Adrenal gland (tissue), 12 donors: ENCODE results near the gene ANO7. TPM values are rescaled to one million over a fixed set of nuclear protein-coding genes. Genes with fewer than 3 reads are reported as not detected.
A peak's percentile ranks its signal among the peaks of the same experiment; 100 is the strongest.

Source experiments
- DNase-seq, 7 donors: peaks; one replicate each; pipeline ENCODE4 v3.0.0-alpha.2; 2019 to 2020
- H3K27ac ChIP-seq, 5 donors: fragments of 200-600 bp; sonication (generic) in 4 of 5; 1 replicate in 3 of 5; 2 replicates in 2 of 5; pipeline versions ENCODE4 v1.5.1 to v1.8.0; 2016 to 2020; ENCODE audit warnings: mild to moderate bottlenecking in 1 of 5
- H3K27me3 ChIP-seq: fragments of 200-600 bp; 2 replicates; pipeline ENCODE4 v1.8.0; 2021
- H3K36me3 ChIP-seq, 2 donors: fragments of 200-600 bp; replicated peaks in 1 of 2; 1 replicate in 1 of 2; 2 replicates in 1 of 2; pipeline versions ENCODE4 v1.5.1 to v1.8.0; 2018 to 2022
- H3K4me1 ChIP-seq, 2 donors: fragments of 200-600 bp; replicated peaks in 1 of 2; 1 replicate in 1 of 2; 2 replicates in 1 of 2; pipeline versions ENCODE4 v1.5.1 to v1.8.0; 2018 to 2021
- H3K4me3 ChIP-seq, 4 donors: fragments of 200-600 bp; sonication (generic) in 3 of 4; one replicate each; pipeline ENCODE4 v1.5.1; 2016 to 2018
- H3K9me3 ChIP-seq, 3 donors: fragments of 200-600 bp; sonication (generic) in 1 of 3; replicated peaks in 1 of 3; 1 replicate in 2 of 3; 2 replicates in 1 of 3; pipeline versions ENCODE4 v1.5.1 to v1.8.0; 2016 to 2021
- POLR2A ChIP-seq, 2 donors: fragments of 450-650 bp; IDR thresholded peaks; one replicate each; pipeline ENCODE4 v1.6.1; 2017; ENCODE audit warnings: antibody characterized with exemption in 2 of 2, mild to moderate bottlenecking in 2 of 2, moderate library complexity in 1 of 2
- WGBS, 4 donors: extraction: QIAGEN DNeasy Blood & Tissue Kit in 2 of 4; methylation state at CpG; one replicate each; pipeline versions ENCODE4 v1.1.5 to v1.1.7; 2013 to 2017; 5-methylcytosine and 5-hydroxymethylcytosine counted together
- intact Hi-C, 2 donors: fragments of 100-400 bp; cut with DNase I; formaldehyde crosslinking; loops; one replicate each; pipeline versions ENCODE4 v1.14.1 to v1.15.0; 2022 to 2023
- polyA plus RNA-seq, 3 donors: library from polyadenylated mRNA; stranded (reverse); fragments of 200-250 nt in 2 of 3; fragments of 350-450 nt in 1 of 3; fragmentation: Illumina TruSeq in 1 of 3; extraction: RNeasy Lipid Tissue Mini Kit (QIAGEN cat#74804) in 1 of 3; gene quantifications; one replicate each; pipeline ENCODE4 v1.2.3, GENCODE V29; 2013 to 2014
- total RNA-seq, 9 donors: library from RNA; depleted of rRNA in 4 of 9; stranded (reverse); fragments of >200 nt in 4 of 9; fragments of 120-200 nt in 1 of 9; fragmentation: NEBNext Ultra II Directional in 1 of 9; extraction: Animal tissue kit (Norgen Biotek cat#: 25700) in 1 of 9; gene quantifications; one replicate each; pipeline versions ENCODE4 v1.1.0 to v1.2.4, GENCODE V29; 2013 to 2023
- TF ChIP-seq, protein P1 (sequence below), 6 experiments: fragments of 450-650 bp in 4 of 6; fragments of 200-600 bp in 2 of 6; sonication (generic) in 1 of 6; IDR thresholded peaks; 1 replicate in 5 of 6; 2 replicates in 1 of 6; pipeline versions ENCODE4 v1.5.1 to v1.8.0; 2016 to 2021; ENCODE audit warnings: antibody characterized with exemption in 6 of 6, mild to moderate bottlenecking in 2 of 6, moderate library complexity in 1 of 6
- donor health status: healthy with polysubstance abuse.
- donor health status: Bipolar disorder and iron deficiency.
- donor health status: DM: yes; HTN: yes; CAD: no.
- donor health status: DM: no; HTN: no; CAD: no.
- donor health status: DM: no; HTN: no; CAD: no.
- donor health status: DM: yes; HTN: yes; CAD: no.

The ANO7 gene
- total and polyA plus RNA-seq, 12 donors: 0.48 to 5.1 (median 1.8) TPM

GRCh38 chr2:241263061-241263460, 74.6 kb downstream of the ANO7 start:
- no peak overlapping the region for H3K27ac ChIP-seq
- intact Hi-C loops: loop anchor here in 1 of 2 donors (10.0 kb wide), 1 partner anchor 62 kb away; no protein-coding TSS in a partner anchor
- no peaks in the 10 kb centered on the region for H3K9me3 ChIP-seq
- 87 to 90% (median 89%) methylated on average over 7 of the region's 7 CpGs for WGBS, 4 donors
- no peak overlapping the region for H3K4me3 ChIP-seq
- no peaks in the 10 kb centered on the region for H3K27me3 ChIP-seq
- DNase-seq: peak in 1 of 7 donors; percentile 41
- peaks cover 0 to 99% of the 10 kb centered on the region in 2 donors for H3K36me3 ChIP-seq
- TF ChIP-seq, protein P1, sequence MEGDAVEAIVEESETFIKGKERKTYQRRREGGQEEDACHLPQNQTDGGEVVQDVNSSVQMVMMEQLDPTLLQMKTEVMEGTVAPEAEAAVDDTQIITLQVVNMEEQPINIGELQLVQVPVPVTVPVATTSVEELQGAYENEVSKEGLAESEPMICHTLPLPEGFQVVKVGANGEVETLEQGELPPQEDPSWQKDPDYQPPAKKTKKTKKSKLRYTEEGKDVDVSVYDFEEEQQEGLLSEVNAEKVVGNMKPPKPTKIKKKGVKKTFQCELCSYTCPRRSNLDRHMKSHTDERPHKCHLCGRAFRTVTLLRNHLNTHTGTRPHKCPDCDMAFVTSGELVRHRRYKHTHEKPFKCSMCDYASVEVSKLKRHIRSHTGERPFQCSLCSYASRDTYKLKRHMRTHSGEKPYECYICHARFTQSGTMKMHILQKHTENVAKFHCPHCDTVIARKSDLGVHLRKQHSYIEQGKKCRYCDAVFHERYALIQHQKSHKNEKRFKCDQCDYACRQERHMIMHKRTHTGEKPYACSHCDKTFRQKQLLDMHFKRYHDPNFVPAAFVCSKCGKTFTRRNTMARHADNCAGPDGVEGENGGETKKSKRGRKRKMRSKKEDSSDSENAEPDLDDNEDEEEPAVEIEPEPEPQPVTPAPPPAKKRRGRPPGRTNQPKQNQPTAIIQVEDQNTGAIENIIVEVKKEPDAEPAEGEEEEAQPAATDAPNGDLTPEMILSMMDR (IDR thresholded peaks at IDR 0.05): no peak
- TF ChIP-seq POLR2A (IDR thresholded peaks at IDR 0.05): no peak
- H3K4me1 ChIP-seq: peaks cover under 1 to 17% of the 10 kb centered on the region in 2 donors

- Histone ChIP-seq H3K9me3 (no peaks in the 10 kb centered on the region), H3K36me3 (peaks cover 0 to 79% of the 10 kb centered on the region in 2 donors), H3K27me3 (no peaks in the 10 kb centered on the region), H3K27ac (no peak overlapping the region), H3K4me1 (peaks cover 17 to 39% of the 10 kb centered on the region in 2 donors), H3K4me3 (no peak overlapping the region)
- DNase-seq: peak in 1 of 7 donors; percentile 31
- TF ChIP-seq POLR2A (IDR thresholded peaks at IDR 0.05): no peak
- intact Hi-C loops: loop anchor here in 1 of 2 donors (10.0 kb wide), 1 partner anchor 59 kb away; no protein-coding TSS in a partner anchor
- 93 to 98% (median 95%) methylated on average over 5 of the region's 5 CpGs for WGBS, 4 donors
Observed at GRCh38 chr2:241265506-241265905, 77.0 kb downstream of the ANO7 start.

DNA sequence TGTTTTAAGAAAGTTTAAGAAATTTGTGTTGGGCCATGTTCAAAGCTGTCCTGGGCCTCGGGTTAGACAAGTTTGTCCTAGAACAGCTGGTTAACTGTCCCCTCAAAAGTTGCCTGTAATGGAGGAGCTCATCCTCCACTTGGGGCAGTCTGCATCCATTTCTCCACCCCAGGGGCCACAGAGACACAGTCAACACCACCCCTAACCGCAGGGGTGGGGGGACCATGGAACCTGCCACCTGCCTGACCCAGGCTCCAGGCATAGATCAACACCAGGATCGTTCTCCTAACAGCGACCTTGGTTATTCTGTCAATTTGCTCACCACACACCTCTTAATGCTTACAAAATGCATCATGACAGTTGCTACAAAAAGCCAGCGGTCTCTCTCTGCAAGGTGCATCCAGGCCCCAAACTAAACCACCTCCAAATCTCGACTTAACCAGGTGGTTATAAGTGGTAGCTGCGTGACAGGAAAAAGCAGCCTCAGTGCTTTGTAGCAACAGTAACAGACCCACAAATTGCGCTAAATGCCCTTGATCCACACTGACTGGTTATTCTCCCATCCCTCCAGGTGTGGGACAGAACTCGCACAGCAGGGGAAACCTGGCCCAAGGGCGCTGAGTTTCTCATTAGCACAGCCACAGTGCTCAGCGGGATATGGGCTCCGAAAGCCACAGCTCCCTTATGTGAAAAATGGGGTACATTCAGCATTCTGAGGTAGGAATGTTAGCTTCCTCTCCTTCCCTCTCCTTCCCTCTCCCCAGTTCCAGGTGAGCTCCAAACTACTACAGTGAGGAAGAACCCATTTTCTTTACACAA, 79.0 kb downstream of the ANO7 start:
- Histone ChIP-seq H3K4me1 (peaks cover 26 to 47% of the 10 kb centered on the region in 2 donors), H3K4me3 (no peak overlapping the region), H3K9me3 (no peaks in the 10 kb centered on the region), H3K27ac (no peak overlapping the region), H3K27me3 (no peaks in the 10 kb centered on the region), H3K36me3 (peaks cover 0 to 60% of the 10 kb centered on the region in 2 donors)
- intact Hi-C loops: loop anchor here in 1 of 2 donors (10.0 kb wide), 1 partner anchor 57 kb away; no protein-coding TSS in a partner anchor
- TF ChIP-seq, protein P1 (IDR thresholded peaks at IDR 0.05): no peak
- no peak for TF ChIP-seq POLR2A (IDR thresholded peaks at IDR 0.05)
- peak in 1 of 7 donors; percentile 45 for DNase-seq
- 77 to 81% (median 81%) methylated on average over 11 to 12 of the region's 12 CpGs for WGBS, 4 donors

DNA sequence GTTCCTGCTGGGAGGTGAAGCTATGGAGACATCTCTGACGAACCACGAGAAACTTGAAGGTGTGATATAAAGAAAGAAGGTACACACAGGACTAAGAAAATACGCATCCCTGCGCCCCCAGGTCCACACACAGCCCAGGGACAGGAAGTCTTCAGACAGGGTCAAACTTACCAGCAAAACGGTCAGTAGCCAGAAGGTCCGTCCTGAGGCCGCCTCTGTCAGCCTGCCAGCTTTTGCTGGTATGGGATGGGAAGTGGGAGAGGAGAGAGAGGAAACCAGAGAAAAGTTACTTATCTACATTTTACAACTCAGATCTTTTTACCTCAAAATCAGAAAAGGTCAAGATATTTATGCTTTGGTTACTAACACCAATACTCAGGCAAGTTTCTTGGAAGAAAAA, 79.8 kb downstream of the ANO7 start:
- WGBS, 4 donors: 51 to 65% (median 58%) methylated on average over 7 of the region's 7 CpGs
- DNase-seq: peak in 2 of 7 donors; percentile 38 to 62
- H3K27ac ChIP-seq: peak overlapping the region in 1 of 5 donors; percentile 18
- no peaks in the 10 kb centered on the region for H3K27me3 ChIP-seq
- no peak for TF ChIP-seq POLR2A (IDR thresholded peaks at IDR 0.05)
- TF ChIP-seq, protein P1 (IDR thresholded peaks at IDR 0.05): no peak
- peaks cover 29 to 43% of the 10 kb centered on the region in 2 donors for H3K4me1 ChIP-seq
- no peaks in the 10 kb centered on the region for H3K9me3 ChIP-seq
- H3K36me3 ChIP-seq: peaks cover 0 to 51% of the 10 kb centered on the region in 2 donors
- intact Hi-C loops: loop anchor here in 1 of 2 donors (10.0 kb wide), 1 partner anchor 56 kb away; no protein-coding TSS in a partner anchor
- no peak overlapping the region for H3K4me3 ChIP-seq
